Transverse colon (tissue), 4 donors: ENCODE data around the gene NRN1L.

ENCODE experiments used
- POLR2AphosphoS5 ChIP-seq, 3 donors: sonication (generic); formaldehyde crosslinking; IDR thresholded peaks; one replicate each; pipeline ENCODE4 v1.6.1; 2016; ENCODE audit warnings: antibody characterized with exemption in 3 of 3
- TF ChIP-seq, protein P1 (sequence below), 5 experiments: fragments of 200-600 bp in 3 of 5; fragments of 450-650 bp in 2 of 5; sonication (generic) in 3 of 5; IDR thresholded peaks; 1 replicate in 2 of 5; 2 replicates in 3 of 5; pipeline ENCODE4 v1.5.1; 2016 to 2017; ENCODE audit warnings: antibody characterized with exemption in 5 of 5, inconsistent platforms in 3 of 5, mild to moderate bottlenecking in 2 of 5, moderate library complexity in 1 of 5

DNA sequence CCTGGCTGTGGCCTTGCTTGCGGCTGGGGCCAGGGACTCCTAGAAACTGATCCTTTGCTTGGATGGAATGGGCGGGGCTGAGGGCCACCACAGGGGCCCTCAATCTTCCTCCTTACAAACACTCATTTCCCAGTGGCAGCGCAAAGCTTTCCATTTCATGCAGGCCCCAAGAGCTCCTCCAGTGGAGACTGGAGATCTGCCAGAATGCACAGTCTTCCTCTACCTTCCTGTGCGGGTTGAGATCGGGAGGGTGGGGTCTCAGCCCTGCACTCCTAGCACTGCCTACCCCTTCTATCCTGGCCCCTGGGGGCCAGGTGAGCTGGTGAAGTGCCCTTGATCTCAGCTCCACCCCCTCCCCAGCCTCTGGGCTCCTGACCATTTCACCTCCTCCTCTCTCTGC, 1.7 kb downstream of the NRN1L start:
- TF ChIP-seq, protein P1, sequence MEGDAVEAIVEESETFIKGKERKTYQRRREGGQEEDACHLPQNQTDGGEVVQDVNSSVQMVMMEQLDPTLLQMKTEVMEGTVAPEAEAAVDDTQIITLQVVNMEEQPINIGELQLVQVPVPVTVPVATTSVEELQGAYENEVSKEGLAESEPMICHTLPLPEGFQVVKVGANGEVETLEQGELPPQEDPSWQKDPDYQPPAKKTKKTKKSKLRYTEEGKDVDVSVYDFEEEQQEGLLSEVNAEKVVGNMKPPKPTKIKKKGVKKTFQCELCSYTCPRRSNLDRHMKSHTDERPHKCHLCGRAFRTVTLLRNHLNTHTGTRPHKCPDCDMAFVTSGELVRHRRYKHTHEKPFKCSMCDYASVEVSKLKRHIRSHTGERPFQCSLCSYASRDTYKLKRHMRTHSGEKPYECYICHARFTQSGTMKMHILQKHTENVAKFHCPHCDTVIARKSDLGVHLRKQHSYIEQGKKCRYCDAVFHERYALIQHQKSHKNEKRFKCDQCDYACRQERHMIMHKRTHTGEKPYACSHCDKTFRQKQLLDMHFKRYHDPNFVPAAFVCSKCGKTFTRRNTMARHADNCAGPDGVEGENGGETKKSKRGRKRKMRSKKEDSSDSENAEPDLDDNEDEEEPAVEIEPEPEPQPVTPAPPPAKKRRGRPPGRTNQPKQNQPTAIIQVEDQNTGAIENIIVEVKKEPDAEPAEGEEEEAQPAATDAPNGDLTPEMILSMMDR (IDR thresholded peaks at IDR 0.05), result no peak
- TF ChIP-seq POLR2AphosphoS5 (IDR thresholded peaks at IDR 0.05), result no peak
